HUDEP-2 (cell line): ENCODE data around the gene ENOX2.
"Not testable (repeated sequence)": the region's sequence is repeated elsewhere in the genome, so short reads cannot be mapped to it uniquely, and the experiment has no call there.

Experiments
- DNase-seq, 76 experiments: peaks; one replicate each; lab custom pipeline; 2025; ENCODE audit not compliant: unreplicated experiment in 76 of 76; lab: John Stamatoyannopoulos, UW

Gene ENOX2

DNA sequence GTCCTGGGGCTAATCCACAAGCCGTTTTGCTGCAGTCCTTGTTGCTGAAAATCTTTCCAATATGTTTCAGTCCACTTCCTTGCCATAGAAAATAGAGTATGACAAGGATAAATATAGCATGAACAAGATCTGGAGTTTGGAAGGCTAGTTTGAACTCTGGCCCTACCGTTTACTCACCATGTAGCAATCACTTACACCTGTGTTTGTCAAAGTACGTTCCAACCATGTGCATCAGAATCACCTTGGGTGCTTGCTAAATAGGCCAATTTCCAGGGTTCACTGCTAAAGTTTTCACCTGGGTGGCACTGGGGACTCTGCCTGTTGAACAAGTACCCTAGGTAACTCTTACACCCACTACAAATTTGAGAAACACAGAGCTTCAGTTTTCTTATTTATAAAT is 188.9 kb downstream of the ENOX2 start:
- no peak for DNase-seq

DNA sequence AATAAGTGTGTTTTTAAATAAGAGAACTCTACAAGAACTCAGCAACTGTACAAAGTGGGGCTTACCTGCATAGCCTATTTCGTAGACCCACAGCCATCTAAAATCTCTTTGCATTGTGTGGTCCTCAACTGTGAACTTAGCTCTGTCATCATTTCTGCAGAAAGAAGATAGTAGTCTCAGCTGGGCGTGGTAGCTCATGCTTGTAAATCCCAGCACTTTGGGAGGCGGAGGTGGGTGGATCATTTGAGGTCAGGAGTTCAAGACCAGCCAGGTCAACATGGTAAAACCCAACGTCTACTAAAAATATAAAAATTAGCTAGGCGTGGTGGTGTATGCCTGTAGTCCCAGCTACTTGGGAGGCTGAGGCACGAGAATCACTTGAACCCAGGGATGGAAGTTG is 193.8 kb downstream of the ENOX2 start:
- not testable (repeated sequence) for DNase-seq

DNA sequence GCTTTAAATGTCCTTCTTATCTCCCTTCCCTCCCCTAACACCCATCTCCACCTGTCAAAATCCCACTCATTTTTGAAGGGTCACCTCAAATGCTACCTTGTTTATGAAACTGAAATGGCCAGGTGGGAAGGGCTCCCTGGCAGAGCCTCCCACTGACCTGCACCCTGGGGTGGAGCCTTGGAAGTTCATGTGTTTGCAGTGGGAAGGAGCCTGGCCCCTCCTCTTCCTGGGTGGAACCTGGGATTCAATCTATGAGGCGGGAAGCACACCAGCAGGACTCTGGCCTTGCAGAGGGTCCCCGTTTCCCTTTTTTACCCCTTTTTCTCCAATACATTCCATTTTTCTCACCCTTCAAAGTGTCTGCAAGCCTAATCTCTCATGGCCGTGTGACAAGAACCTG is 197.4 kb downstream of the ENOX2 start:
- no peak for DNase-seq

DNA sequence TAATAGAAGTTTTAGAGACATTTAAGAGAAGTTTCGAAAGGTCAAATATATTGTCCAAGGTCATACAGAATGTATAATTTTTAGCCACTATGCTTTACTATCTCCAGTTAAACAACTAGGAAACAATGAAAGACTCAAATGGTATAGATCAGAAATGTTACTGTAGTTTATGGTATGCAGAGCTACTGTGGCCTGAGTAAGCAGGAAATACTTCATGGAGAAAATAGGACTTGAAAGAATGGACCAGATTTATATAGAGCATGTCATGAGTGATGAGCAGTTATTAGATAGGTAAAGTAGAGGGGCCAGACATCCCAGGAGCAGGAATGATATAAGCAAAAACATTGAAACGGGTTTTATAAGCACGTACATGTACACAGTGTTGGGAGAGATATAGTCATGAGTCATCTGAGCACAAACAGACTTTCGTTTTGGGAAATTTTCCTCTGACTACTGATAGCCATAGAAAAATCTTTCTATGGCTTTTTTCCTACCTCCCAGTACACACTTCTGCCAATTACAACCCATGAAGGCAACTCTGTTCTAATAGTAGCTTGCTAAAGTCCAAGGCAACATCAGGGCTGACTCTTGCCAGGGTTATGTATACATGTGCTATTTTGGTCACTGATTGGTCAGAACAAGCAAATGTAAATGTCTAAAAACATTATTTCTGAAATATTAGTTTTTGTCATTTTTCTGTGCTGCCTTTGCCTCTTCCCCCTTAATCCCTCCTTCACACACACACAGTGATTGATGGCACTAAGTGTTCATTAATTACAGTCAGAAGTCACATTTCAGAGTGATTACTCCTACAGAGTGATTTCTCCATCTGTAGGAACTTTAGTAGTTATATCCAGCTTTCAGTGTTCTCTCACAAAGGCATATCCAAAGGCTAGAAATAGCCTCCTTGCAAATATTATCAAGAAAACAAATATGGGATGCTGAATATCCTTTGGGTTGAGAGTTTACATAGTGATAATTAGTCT is 198.7 kb downstream of the ENOX2 start:
- DNase-seq: no peak

DNA sequence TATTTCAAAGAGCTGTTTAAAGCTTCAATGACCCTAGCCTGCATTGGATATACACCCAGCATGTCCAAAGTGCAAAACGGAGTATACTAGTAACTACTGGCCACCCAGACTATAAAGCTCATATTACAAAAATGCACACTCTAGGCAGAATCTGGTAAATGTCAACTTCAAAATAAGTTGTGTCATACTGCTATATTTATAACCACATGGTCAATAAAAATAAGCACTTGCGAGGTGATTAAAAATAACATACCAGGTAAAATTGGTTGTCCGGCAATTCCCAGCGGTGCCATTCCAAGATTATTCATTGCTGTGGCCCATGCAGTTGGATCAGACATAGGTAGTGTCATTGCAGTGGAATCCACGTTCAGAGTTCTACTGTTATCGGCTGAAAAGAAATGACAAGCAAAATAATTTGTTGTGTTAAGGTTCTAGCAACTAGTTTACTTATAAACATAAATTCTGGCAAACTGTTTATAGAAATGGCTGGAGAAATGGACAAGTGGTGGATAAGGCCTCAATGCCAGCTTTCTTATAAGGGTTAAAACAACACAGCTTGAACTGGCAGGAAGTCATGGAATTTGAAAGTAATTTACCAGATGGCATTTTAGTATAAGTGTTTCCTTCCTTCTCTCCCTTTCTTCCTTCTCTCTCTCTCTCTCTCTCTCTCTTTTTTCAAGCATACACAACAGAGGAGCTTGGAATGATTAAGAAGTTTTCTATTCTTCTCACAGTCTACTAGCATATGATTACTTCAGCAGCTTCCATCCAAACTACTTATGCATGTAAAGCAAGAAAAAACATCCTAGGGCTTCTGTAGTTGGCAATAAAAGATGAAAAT is 199.9 kb downstream of the ENOX2 start:
- no peak for DNase-seq

DNA sequence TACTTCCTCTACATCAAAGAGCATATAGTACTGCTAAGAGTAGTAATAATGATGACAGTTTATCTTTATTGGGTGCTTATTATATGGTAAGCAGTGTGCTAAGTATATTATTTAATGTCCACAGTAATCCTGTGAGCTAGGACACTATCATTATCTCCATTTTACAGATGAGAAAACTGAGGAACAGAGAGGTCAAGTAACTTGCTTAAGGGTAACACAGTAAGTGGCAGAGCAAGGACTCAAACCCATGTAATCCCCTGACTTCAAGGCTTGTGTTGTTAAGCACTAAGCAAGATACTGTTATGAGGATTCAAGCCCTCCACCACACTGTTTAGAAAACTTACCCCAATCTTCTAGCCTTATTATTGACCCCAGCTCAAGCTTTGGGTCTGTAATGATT is 202.4 kb downstream of the ENOX2 start:
- DNase-seq: no peak

DNA sequence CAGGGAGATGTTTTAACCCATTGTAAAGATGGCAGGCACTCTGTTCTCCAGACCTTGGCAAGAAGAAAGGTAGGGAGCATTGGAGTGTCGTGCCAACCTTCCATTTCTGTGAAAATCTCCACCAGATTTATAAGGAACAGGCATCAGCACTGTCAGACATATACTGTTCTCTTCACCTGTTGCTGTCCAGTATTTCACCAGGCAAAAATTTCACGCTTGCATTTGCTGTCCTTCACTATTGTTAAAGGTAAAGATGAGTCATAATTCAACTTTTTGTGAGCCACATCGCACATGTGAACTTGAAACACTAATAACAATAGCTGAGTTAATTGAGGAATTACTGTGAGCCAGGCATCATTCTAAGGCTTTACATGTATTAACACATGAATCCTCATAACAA is 203.4 kb downstream of the ENOX2 start:
- no peak for DNase-seq

DNA sequence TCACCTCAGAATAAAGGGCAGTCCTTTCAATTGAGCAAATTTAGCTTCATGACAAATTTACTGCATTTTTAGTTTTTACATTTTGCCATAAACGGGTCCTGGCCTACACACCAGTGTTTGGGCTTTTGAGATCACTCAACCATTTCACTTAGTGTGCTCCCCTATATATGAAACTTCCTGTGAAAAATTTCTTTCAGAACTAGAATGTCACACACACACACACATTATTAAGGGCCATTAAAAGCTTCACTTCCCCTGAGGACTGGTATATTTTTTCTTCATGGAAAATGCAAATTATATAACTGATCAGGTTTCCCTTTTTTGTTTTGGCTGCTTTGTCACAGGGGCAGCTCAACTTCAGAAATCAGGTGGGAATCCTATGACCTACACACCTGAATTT is 206.5 kb downstream of the ENOX2 start:
- DNase-seq: no peak

DNA sequence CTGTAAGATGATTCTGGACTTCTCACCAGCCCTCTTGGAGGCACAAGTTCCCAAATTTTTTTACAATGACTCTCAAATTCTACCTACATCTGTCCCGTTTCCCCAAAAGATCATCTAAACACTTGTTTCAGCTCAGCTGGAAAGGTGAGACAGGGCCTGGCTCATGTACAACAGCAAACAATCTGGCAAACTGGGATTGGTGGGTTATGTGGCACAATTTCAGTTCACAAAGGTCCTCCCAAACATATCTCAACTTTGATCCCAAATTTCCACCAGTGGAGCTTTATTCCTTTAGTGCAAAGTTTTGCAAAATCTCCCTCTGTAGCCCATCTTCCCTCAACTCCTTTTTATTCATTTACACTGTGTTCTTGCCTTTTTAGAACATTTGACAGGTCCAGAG is 207.1 kb downstream of the ENOX2 start:
- no peak for DNase-seq

DNA sequence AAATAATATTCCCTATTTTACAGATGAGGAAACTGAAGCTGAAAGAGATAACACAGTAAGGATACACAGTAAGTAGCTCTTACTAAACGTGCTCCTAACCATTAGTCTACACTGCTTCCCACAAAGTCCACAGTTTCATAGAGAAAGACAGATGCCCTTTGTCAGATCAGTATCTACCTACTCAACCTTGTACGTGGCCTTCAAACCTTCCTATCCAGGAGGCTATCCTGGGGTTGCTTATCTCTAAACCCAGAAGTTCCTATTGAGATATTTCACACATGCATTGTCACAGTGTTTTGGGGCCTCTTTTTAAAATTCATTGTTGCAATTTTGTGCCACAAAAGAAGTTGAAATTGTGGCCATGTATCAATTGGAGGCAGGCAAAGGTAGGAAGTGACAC is 208.0 kb downstream of the ENOX2 start:
- DNase-seq: peak in 1 of 76 experiments; percentile 0

DNA sequence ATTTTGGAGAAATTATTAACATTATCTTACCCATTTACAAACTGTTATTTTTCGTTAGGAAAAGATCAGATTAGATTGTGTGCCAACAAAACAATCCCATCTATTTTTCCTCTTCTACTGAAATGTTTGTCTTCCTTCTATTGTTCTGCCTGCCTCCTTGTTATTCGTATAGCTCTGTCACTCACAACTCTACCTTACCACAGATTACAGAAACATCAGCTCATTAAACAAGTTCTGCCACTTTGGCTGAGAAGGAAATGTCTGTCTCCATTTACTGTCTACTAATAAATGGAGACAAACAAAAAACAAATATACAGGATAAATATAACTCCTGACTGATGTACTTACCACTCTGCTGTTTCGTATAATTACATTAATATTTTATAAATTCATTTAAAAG is 211.4 kb downstream of the ENOX2 start:
- DNase-seq: no peak

DNA sequence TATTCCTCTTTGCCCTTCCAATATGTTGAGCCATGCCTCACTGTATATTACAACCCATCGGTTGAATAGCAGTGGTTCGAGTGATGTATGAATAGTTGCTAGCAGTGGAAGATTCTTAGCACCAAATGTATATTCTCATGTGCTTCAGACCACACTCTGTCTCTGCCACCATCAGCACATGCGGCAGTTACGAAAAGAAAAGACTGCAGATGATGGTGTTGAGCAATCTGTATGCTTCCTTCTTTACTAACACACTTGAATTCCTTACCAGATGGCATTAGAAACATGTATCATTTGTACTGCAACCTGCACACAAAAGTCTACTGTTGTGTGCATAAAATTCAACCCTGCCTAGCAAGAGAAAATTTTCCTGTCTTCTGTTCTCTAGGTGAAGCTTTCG is 214.6 kb downstream of the ENOX2 start:
- DNase-seq: no peak

DNA sequence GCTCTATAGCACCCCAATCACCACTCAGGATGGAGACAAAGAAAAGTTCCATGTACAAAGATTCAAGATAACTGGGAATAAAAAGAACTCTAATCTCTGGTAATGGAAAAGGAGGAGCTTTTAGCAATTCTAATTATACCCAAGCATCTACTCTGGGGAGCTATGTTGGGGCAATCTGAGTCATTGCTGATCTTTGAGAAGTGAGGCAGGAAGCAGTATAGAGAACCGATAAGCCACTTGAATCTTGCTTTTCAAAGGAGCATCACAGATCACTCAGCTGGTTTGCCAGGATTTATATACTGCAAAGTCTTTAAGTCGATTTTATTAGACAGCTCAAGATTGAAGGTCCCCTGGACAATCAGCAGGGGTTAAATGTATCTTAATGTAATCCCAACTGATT is 220.0 kb downstream of the ENOX2 start:
- DNase-seq: no peak

DNA sequence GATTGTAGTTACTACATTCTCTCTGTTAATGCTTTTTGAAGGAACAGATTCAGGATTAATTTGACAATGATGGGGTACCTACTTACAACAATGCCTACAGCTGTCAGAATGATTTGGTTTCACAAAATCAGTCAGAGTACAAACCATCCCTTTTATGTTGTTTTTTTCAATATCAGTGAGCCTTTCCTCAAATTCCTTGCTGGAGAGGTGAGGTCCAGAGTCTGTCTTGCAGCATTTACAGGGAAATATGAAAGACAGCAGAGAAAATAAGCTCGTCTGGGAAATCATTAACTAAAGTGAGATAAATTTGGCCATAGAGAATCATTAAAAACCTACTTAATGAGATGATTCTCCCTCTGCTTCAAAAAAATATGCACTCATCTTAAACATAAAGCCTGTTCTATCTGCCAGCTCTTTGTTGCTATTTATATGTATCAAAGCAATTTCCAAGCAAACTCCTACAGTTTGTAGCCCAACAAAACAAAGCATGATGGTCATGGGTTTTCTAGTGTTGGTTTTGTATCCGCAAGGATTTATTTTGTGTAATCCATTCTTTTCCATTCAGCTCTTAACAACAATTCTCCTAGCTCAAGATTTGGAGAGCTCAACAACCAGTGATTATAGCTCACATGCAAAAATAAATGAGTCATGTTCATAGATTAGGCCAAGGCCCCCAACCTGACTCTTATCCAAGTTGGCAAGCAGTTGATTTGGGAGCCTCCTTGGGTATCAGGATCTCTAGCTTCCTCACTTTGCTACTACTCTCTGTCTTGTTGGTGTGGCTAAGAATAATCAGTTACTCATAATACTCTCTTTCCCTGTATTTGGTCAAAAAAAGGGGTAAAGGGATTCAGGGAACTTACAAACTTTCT is 222.6 kb downstream of the ENOX2 start:
- no peak for DNase-seq

DNA sequence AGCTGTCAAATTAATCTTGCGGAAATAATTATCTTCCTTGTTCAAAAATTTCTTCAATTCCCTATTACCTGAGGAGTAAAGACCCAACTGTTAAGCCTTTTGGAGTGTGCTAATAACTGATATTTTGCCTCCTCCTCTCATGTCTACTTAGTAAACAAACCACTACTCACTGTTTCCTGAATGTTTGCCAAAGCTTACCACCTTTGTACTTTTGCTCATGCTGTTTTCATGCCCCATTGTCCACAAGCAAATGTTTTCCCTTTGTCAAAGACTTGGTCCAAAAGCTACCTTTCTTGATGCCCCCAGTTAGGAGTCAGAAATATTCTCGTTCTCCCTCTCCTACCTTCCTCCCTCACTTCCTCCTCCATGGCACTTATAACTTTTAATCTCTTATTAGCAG is 226.1 kb downstream of the ENOX2 start:
- no peak for DNase-seq

DNA sequence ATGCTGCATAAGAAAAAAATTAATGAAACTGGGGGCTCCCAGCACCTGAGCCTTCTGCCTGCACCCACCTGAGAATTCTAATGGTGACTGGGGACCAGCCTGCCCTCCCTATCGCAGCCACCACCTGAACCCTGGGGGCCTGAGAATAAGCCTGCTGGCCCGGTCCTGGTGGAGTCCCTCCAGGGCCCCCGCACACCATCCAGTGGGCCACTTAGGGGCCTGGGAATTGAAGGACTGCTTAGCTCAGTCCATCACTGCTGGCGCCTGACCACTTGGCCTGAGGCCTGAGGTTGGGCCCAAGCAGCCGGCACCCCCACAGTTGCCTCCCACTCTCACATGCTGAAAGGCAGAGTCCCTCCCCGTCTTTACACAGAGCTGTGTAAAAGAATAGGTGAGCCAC is 230.8 kb downstream of the ENOX2 start:
- no peak for DNase-seq

DNA sequence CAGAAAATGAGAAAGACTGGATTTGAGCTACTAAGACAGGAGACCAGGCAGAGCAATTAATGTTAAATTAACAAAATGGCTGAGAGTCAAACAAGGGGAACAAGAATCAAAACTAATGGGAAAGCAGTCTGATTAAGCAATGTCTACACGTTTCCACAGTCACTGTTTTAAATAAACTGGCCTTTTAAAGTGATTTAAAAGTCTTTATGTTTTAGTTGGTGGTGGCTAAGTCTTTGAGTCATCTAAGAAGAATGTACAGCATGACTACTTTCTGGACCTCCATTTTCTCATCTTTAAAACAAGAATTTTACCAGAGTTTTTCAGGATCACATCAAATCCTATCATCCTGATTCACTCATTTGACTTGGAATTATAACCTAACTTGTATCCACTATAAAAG is 233.8 kb downstream of the ENOX2 start:
- no peak for DNase-seq

DNA sequence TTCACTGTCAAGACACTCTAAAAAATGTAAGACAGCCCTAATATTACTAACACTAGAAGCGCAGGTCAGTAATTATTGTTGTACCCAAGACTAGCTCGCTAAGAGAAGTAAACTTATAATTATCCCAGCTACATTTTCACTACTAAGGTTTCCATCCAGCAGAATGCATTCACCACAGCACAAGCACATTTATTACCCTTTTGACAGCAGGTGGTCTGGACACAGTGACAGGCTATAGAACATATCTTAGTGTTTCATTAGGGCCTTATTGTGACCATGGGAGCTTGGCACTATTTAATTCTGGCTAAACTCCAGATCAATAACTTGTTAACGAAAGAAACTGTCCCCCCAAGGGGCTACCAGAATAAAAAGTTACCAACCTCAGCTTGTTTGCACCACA is 237.7 kb downstream of the ENOX2 start:
- no peak for DNase-seq

DNA sequence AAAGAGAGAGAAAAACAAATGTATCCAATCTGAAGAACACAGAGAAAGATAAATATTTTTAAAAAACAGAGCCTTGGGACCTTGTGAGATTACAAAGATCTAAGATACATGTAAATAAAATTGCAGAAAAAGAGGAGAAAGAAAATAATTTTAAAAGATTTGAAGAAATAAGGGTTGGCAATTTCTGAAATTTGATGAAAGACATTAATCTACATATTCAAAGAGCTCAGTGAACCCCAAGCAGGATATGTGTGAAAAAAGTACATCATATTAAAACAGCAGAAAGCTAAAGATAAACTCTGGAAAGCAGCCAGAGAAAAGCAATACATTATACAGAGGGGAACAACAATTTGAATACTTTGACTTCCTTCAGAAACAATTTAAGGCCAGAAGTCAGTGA is 244.7 kb downstream of the ENOX2 start:
- no peak for DNase-seq

DNA sequence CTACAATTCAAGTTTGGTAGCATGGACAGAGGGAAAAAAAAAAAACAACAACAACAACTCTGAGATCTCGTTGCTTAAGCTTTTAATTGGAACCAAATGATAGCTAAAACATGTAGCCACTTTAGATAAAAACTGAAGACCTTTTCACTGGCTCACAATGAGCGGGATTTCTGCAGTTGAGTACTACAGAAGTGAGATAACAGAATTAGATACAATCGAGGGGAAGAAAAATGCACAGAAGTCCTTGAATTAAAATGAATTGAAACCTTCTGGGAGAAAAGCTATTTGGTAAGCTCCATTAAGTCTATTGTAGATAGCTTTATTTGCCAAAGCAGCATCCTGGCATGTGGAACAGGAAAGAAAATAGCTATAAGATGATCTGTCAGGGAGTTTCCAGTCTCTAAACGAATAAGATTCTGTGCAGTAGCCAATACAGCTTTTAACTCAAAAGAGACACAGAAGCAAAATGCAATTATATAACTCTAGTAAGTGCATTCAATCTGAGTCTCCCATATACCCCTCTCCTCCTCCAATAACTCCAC is 248.5 kb downstream of the ENOX2 start:
- DNase-seq: no peak
